Measurements from ENCODE around the gene DOCK10. TPM values are rescaled to one million over a fixed set of nuclear protein-coding genes. Genes with fewer than 3 reads are reported as not detected.

Gene DOCK10
- total RNA-seq, 2 experiments from 2014 or later: 40.8 to 68.2 TPM

GRCh38 chr2:224836263-224836662, 206.0 kb downstream of the DOCK10 start:
- Histone ChIP-seq H2AFZ (ENCODE audit: low read length) (no peak overlapping the region), H3K9me3 (ENCODE audit: low read length) (peaks cover 8% of the 10 kb centered on the region; the same call in 1 of the 2 replicates), H3K4me3 (ENCODE audit: low read depth, low read length, poor library complexity, severe bottlenecking) (no peak overlapping the region), H3K27ac (ENCODE audit: low read depth, low read length, poor library complexity, severe bottlenecking) (no peak overlapping the region), H3K36me3 (ENCODE audit: insufficient read depth, low read length) (peaks cover 89% of the 10 kb centered on the region), H3K79me2 (ENCODE audit: insufficient read depth, low read depth, low read length) (no peaks in the 10 kb centered on the region), H3K4me2 (ENCODE audit: low read length) (no peak overlapping the region), H4K20me1 (ENCODE audit: insufficient read depth, low read length) (no peaks in the 10 kb centered on the region), H3K9me2 (ENCODE audit: insufficient read depth, low read length) (no peaks in the 10 kb centered on the region), H3K4me1 (ENCODE audit: insufficient read depth, low read length, poor library complexity, severe bottlenecking) (no peaks in the 10 kb centered on the region)
- CTCF ChIA-PET (ENCODE audit: unreplicated experiment): no interaction called here
- POLR2A ChIA-PET: interaction anchor here (0.8 kb wide), 1 partner anchor 62 kb away, joined by 4 read pairs; no protein-coding TSS in a partner anchor
- intact Hi-C loops (cut with micrococcal nuclease; ENCODE audit: unreplicated experiment): no loop called here
- no TSS peak for BruUV-seq (replicated peaks)
- no peak for TF ChIP-seq EZH2phosphoT487 (IDR thresholded peaks at IDR 0.05; ENCODE audit: borderline replicate concordance, low read depth, low read length)
- no peak for DNase-seq (ENCODE audit: low spot score)

DNA sequence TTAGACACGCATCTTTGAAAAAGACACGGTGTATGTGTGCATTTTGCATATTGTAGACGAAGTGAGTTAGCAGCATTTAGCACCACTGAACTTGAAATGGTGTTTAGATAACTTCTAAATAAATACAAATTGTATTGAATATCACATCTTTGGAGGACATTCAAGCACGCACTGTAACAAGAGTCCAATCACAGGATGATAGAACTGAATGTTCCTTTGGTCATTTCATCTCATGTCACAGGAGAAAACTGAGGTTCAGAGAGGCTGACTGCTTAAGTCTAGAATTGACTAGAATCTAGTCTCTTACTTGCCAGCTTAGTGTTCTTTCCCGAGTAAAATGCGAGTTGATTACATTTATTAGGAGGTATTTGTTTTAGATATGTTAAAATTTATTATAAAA, 206.9 kb downstream of the DOCK10 start:
- BruUV-seq (replicated peaks): no TSS peak
- H4K20me1 ChIP-seq (ENCODE audit: insufficient read depth, low read length): no peaks in the 10 kb centered on the region
- ChIA-PET CTCF (ENCODE audit: unreplicated experiment) (no interaction called here), POLR2A (interaction anchor here (0.5 to 0.8 kb wide), 3 partner anchors 13 to 639 kb away, joined by 3 read pairs; no protein-coding TSS in a partner anchor)
- no peak overlapping the region for H3K4me2 ChIP-seq (ENCODE audit: low read length)
- H3K27ac ChIP-seq (ENCODE audit: low read depth, low read length, poor library complexity, severe bottlenecking): no peak overlapping the region
- DNase-seq (ENCODE audit: low spot score): no peak
- no peaks in the 10 kb centered on the region for H3K79me2 ChIP-seq (ENCODE audit: insufficient read depth, low read depth, low read length)
- no peaks in the 10 kb centered on the region for H3K9me2 ChIP-seq (ENCODE audit: insufficient read depth, low read length)
- no peak overlapping the region for H3K4me3 ChIP-seq (ENCODE audit: low read depth, low read length, poor library complexity, severe bottlenecking)
- peaks cover 2% of the 10 kb centered on the region; the same call in 1 of the 2 replicates for H3K9me3 ChIP-seq (ENCODE audit: low read length)
- TF ChIP-seq, protein P1, sequence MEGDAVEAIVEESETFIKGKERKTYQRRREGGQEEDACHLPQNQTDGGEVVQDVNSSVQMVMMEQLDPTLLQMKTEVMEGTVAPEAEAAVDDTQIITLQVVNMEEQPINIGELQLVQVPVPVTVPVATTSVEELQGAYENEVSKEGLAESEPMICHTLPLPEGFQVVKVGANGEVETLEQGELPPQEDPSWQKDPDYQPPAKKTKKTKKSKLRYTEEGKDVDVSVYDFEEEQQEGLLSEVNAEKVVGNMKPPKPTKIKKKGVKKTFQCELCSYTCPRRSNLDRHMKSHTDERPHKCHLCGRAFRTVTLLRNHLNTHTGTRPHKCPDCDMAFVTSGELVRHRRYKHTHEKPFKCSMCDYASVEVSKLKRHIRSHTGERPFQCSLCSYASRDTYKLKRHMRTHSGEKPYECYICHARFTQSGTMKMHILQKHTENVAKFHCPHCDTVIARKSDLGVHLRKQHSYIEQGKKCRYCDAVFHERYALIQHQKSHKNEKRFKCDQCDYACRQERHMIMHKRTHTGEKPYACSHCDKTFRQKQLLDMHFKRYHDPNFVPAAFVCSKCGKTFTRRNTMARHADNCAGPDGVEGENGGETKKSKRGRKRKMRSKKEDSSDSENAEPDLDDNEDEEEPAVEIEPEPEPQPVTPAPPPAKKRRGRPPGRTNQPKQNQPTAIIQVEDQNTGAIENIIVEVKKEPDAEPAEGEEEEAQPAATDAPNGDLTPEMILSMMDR (conservative IDR thresholded peaks at IDR 0.05; ENCODE audit: low read length): no peak
- TF ChIP-seq EZH2phosphoT487 (IDR thresholded peaks at IDR 0.05; ENCODE audit: borderline replicate concordance, low read depth, low read length): no peak
- H3K4me1 ChIP-seq (ENCODE audit: insufficient read depth, low read length, poor library complexity, severe bottlenecking): no peaks in the 10 kb centered on the region
- intact Hi-C loops (cut with micrococcal nuclease; ENCODE audit: unreplicated experiment): no loop called here
- no peak overlapping the region for H2AFZ ChIP-seq (ENCODE audit: low read length)
- H3K36me3 ChIP-seq (ENCODE audit: insufficient read depth, low read length): peaks cover 85% of the 10 kb centered on the region

DNA sequence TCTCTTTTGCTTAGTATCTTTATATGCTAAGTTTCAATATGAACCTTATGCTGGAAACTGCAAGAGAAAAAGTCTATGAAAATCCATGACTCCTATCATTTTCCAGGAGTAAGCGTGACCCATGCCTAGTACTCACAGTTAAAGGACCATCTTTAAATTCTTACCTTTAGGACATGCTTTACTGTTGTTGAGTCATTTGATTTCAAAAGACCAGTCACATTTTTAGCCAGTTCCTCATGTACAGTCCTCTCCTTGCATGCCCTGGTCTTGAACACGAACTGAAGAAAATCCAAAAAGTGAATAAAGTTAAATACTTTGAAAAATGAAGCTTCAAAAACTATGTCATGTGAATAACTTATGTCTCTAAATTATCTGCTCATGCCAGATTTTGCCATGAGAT, 208.3 kb downstream of the DOCK10 start:
- POLR2A ChIA-PET: interaction anchor here (0.5 kb wide), 1 partner anchor 122 kb away, joined by 3 read pairs; no protein-coding TSS in a partner anchor
- DNase-seq (ENCODE audit: low spot score): no peak
- Histone ChIP-seq H3K27ac (ENCODE audit: low read depth, low read length, poor library complexity, severe bottlenecking) (no peak overlapping the region), H3K9me3 (ENCODE audit: low read length) (no peaks in the 10 kb centered on the region), H3K9me2 (ENCODE audit: insufficient read depth, low read length) (no peaks in the 10 kb centered on the region), H3K36me3 (ENCODE audit: insufficient read depth, low read length) (peaks cover 84% of the 10 kb centered on the region), H3K4me1 (ENCODE audit: insufficient read depth, low read length, poor library complexity, severe bottlenecking) (no peaks in the 10 kb centered on the region), H3K79me2 (ENCODE audit: insufficient read depth, low read depth, low read length) (no peaks in the 10 kb centered on the region), H3K4me2 (ENCODE audit: low read length) (no peak overlapping the region), H4K20me1 (ENCODE audit: insufficient read depth, low read length) (no peaks in the 10 kb centered on the region), H2AFZ (ENCODE audit: low read length) (no peak overlapping the region), H3K4me3 (ENCODE audit: low read depth, low read length, poor library complexity, severe bottlenecking) (no peak overlapping the region)
- no TSS peak for BruUV-seq (replicated peaks)
- no peak for TF ChIP-seq EZH2phosphoT487 (IDR thresholded peaks at IDR 0.05; ENCODE audit: borderline replicate concordance, low read depth, low read length)
- TF ChIP-seq, protein P1 (conservative IDR thresholded peaks at IDR 0.05; ENCODE audit: low read length): no peak
- intact Hi-C loops (cut with micrococcal nuclease; ENCODE audit: unreplicated experiment): no loop called here
- CTCF ChIA-PET (ENCODE audit: unreplicated experiment): no interaction called here
